Measurements from ENCODE around the gene PDK4. TPM values are rescaled to one million over a fixed set of nuclear protein-coding genes. Genes with fewer than 3 reads are reported as not detected.
"Not testable (repeated sequence)": the region's sequence is repeated elsewhere in the genome, so short reads cannot be mapped to it uniquely, and the experiment has no call there.

Gene PDK4
- total RNA-seq, 1 experiment from 2014 or later: 1.4 TPM

DNA sequence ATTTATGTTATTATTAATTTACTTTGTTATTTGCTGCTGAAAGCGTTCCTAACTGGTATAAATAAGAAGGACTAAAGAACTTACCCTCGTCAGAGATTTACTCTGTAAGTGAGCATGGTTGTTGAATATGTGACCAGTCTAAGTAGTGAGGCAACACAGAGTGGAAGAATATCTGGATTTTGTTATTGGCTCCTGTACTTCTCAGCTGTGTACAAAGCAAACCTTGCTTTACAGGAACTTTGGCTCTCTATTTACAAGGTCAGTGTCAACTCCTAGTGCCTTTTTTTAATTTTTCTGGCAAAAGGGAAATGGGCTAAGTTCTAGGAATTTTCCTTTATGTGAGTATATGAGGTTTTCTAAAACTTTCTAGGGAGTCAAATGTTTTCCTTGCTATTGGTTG lies 35.6 kb downstream of the PDK4 start:
- H3K4me1 ChIP-seq: no peaks in the 10 kb centered on the region
- H3K4me3 ChIP-seq: no peak overlapping the region
- H3K9me3 ChIP-seq (replicated peaks): no peaks in the 10 kb centered on the region
- no peak for DNase-seq
- H3K27me3 ChIP-seq: no peaks in the 10 kb centered on the region
- H3K27ac ChIP-seq: no peak overlapping the region
- no peaks in the 10 kb centered on the region for H3K36me3 ChIP-seq

DNA sequence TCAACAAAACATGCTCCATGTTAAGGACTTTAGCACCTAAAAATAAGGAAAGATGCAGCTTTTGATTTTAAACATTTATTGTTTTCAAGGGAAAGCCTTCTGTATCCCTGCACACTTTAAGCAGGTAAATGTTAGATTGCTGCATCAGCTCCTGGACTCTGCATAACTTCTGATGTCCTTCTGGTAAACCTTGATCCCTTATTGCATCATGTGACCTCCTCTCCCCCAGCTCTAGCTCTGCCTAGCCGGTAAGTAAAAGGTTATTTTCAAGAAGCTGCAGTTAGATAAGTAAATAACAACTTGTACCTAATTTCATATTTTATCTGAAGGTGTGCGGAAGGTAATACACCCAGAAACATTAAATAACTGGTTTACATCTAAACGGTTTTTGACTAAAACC lies 37.5 kb downstream of the PDK4 start:
- Histone ChIP-seq H3K27me3 (no peaks in the 10 kb centered on the region), H3K9me3 (replicated peaks) (no peaks in the 10 kb centered on the region), H3K36me3 (no peaks in the 10 kb centered on the region), H3K4me1 (no peaks in the 10 kb centered on the region), H3K27ac (no peak overlapping the region), H3K4me3 (no peak overlapping the region)
- no peak for DNase-seq

DNA sequence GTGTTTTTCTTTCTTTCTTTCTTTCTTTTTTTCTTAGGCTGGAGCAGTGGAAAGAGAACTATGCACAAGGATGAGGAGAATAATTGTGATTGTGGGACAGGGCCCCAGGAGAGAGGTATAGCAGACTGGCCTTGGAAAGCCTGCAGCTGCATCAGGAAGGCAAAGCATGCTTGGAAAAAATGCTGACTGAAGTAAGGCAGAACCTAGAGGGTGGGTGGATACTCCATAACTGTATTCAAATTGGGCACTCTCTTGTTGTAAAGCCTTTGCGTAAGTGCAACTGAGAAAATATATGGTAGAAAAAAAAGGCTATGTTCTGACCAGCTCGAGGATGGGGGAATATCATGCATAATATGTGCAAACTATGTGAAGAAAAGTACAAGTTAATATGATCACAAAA lies 39.5 kb downstream of the PDK4 start:
- no peak overlapping the region for H3K27ac ChIP-seq
- no peak overlapping the region for H3K4me3 ChIP-seq
- H3K27me3 ChIP-seq: no peaks in the 10 kb centered on the region
- no peak for DNase-seq
- H3K4me1 ChIP-seq: no peaks in the 10 kb centered on the region
- no peaks in the 10 kb centered on the region for H3K36me3 ChIP-seq
- no peaks in the 10 kb centered on the region for H3K9me3 ChIP-seq (replicated peaks)

DNA sequence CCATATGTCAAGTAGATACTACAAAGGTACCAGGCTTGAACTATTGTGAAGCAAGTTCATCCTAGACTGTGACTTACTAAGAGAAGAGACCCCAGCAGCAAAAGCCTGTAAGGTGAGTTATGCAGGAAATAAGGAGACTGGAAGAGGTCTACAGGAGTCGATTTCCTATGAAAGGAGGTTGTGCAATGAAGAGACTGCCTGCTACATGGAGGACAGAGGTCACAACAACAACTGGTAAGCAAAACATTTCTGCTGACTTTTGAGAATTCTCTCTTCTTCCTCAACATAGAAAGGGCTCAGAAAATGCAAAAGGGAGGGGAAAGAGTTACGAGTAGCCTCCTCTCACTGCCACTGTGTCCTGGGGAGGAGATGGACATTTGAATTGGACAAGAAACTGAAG lies 42.4 kb downstream of the PDK4 start:
- Histone ChIP-seq H3K9me3 (replicated peaks) (no peaks in the 10 kb centered on the region), H3K36me3 (no peaks in the 10 kb centered on the region), H3K27ac (no peak overlapping the region), H3K27me3 (no peaks in the 10 kb centered on the region), H3K4me3 (no peak overlapping the region), H3K4me1 (peaks cover 16% of the 10 kb centered on the region)
- DNase-seq: no peak

GRCh38 chr7:95552010-95552926 lies 44.0 kb downstream of the PDK4 start:
- DNase-seq; H3K36me3 ChIP-seq; H3K27ac ChIP-seq; H3K9me3 ChIP-seq (replicated peaks); H3K4me3 ChIP-seq; H3K27me3 ChIP-seq: not testable (repeated sequence)
- peaks cover 16% of the 10 kb centered on the region for H3K4me1 ChIP-seq

GRCh38 chr7:95550546-95550945 lies 45.8 kb downstream of the PDK4 start:
- no peaks in the 10 kb centered on the region for H3K27me3 ChIP-seq
- H3K36me3 ChIP-seq: no peaks in the 10 kb centered on the region
- DNase-seq: no peak
- H3K4me3 ChIP-seq: no peak overlapping the region
- peak overlapping the region; percentile 26 for H3K27ac ChIP-seq
- H3K9me3 ChIP-seq (replicated peaks): no peaks in the 10 kb centered on the region
- peaks cover 16% of the 10 kb centered on the region for H3K4me1 ChIP-seq

GRCh38 chr7:95549818-95550529 lies 46.3 kb downstream of the PDK4 start:
- Histone ChIP-seq H3K4me3 (no peak overlapping the region), H3K27me3 (no peaks in the 10 kb centered on the region), H3K27ac (peak overlapping the region; percentile 26), H3K36me3 (no peaks in the 10 kb centered on the region), H3K4me1 (peaks cover 16% of the 10 kb centered on the region), H3K9me3 (replicated peaks) (no peaks in the 10 kb centered on the region)
- DNase-seq: peak; percentile 78 to 92

GRCh38 chr7:95547361-95548348 lies 48.7 kb downstream of the PDK4 start:
- no peak overlapping the region for H3K27ac ChIP-seq
- no peaks in the 10 kb centered on the region for H3K27me3 ChIP-seq
- peaks cover 16% of the 10 kb centered on the region for H3K4me1 ChIP-seq
- no peaks in the 10 kb centered on the region for H3K36me3 ChIP-seq
- H3K9me3 ChIP-seq (replicated peaks): no peaks in the 10 kb centered on the region
- no peak overlapping the region for H3K4me3 ChIP-seq
- DNase-seq: no peak

DNA sequence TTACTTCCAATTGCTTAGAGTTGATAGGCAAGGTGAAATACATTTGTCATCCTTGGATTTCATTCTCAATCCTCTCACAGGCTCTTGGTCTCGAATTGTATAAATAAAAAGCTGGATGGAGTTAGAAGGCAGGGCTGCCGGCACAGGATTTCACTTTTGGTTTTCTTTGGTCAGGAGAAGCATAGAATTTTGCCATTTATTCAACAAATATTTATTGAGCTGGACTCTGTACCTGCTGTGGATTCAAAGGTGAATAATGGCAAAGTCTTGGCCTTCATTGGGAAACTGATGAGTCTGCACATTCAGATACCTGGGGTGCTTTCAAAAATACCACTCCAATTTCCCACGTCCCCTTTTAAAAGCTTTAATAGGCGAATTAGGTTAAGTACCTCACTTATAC lies 49.7 kb downstream of the PDK4 start:
- no peak for DNase-seq
- Histone ChIP-seq H3K27me3 (no peaks in the 10 kb centered on the region), H3K9me3 (replicated peaks) (no peaks in the 10 kb centered on the region), H3K4me1 (peaks cover 16% of the 10 kb centered on the region), H3K4me3 (no peak overlapping the region), H3K36me3 (no peaks in the 10 kb centered on the region), H3K27ac (no peak overlapping the region)

DNA sequence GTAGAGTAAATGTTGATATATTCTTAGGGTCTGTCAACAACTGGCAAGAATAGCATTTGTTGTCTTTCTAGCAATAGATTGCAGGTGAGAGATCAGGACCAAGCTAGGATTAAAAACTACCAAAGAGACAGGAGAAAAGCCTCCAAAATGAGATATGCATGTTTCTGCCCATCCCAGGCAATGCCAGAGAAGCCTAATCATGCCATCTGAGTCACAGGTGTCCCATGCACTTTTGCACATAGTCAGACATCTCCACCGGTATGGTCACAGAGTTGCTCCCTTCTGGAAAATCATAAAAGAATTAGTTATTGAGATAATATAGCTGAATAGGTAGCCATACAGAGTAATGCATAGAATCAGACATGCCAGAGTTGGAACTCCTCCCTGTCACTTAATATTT lies 50.6 kb downstream of the PDK4 start:
- H3K4me3 ChIP-seq: peak overlapping the region; percentile 43; the same call in 1 of the 2 replicates
- no peaks in the 10 kb centered on the region for H3K36me3 ChIP-seq
- no peak overlapping the region for H3K27ac ChIP-seq
- no peaks in the 10 kb centered on the region for H3K27me3 ChIP-seq
- peaks cover 13% of the 10 kb centered on the region for H3K4me1 ChIP-seq
- DNase-seq: no peak
- no peaks in the 10 kb centered on the region for H3K9me3 ChIP-seq (replicated peaks)

DNA sequence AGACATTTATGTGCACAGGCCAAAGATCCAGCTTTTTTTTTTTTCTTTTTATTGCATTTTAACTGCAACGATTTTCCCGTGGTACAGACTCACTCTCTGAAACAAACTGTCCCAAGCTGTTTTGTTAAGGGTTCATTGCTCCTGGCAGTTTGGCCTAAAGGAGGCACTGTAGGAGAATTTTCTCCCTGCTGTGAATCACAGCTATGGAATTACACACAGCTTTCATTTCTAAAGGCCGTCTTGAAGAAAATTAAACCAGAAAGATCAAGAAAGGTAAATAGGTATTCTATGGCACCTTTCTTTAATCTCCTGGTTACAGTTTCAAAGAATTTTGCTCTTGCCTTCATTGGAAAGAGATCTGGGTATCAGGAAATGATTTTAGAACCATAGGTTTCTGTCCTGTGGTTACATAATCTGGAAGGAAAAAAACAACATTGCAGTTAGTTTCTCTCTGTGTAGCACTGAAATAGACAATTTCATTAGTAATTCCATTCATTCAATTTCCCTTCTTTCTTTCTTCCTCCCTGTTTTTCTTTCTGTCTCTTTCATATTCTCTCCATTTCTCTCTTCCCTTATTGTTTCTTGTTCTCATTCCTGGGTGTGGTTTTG lies 51.2 kb downstream of the PDK4 start:
- H3K36me3 ChIP-seq: no peaks in the 10 kb centered on the region
- peaks cover 8% of the 10 kb centered on the region for H3K4me1 ChIP-seq
- H3K27ac ChIP-seq: no peak overlapping the region
- DNase-seq: peak; percentile 27 to 73
- H3K4me3 ChIP-seq: peak overlapping the region; percentile 43
- no peaks in the 10 kb centered on the region for H3K27me3 ChIP-seq
- H3K9me3 ChIP-seq (replicated peaks): no peaks in the 10 kb centered on the region

DNA sequence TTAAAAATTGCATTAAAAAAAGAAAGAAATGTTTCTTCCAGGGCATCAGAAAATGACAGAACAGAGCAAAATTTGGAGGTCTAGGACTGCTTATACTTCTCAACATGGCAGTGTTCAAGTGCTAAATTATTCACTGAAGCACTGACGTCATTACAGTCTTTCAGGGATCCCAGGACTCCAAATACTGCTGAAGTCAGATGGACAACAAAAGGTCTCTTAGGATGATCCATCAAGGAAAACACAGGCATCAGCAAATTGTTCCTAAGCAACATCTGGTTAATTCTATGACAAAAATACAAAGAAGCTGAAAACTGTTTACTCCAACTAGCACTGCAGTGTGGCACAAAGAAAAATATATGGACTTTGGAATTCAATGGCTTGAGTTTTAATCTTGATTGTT lies 52.1 kb downstream of the PDK4 start:
- no peak overlapping the region for H3K4me3 ChIP-seq
- DNase-seq: no peak
- H3K27me3 ChIP-seq: no peaks in the 10 kb centered on the region
- no peak overlapping the region for H3K27ac ChIP-seq
- H3K4me1 ChIP-seq: no peaks in the 10 kb centered on the region
- H3K36me3 ChIP-seq: no peaks in the 10 kb centered on the region
- H3K9me3 ChIP-seq (replicated peaks): no peaks in the 10 kb centered on the region

- no peaks in the 10 kb centered on the region for H3K36me3 ChIP-seq
- H3K9me3 ChIP-seq (replicated peaks): no peaks in the 10 kb centered on the region
- no peak overlapping the region for H3K4me3 ChIP-seq
- no peaks in the 10 kb centered on the region for H3K4me1 ChIP-seq
- H3K27me3 ChIP-seq: no peaks in the 10 kb centered on the region
- DNase-seq: no peak
- H3K27ac ChIP-seq: no peak overlapping the region
These were observed 53.0 kb downstream of the PDK4 start for GRCh38 chr7:95543312-95543711.

DNA sequence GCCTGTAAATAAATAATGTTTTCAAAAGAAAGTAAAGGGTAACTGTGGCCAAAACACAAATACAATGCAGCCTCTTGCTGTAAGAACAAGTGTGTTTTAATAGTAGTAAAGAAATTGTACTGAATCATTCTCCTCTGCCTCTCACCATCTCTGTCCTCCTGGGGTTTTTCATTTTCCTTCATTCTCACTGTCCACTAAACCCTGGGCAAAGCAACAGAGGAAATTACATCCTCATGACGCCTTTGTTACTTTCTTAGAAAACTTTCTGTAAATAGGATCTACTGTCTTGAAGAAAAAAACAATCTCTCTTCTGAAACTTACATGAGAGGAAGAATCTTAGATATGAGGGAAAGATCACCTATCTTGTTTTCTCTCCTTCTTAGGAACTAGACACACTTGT lies 56.0 kb downstream of the PDK4 start:
- Histone ChIP-seq H3K36me3 (no peaks in the 10 kb centered on the region), H3K9me3 (replicated peaks) (no peaks in the 10 kb centered on the region), H3K4me3 (no peak overlapping the region), H3K4me1 (no peaks in the 10 kb centered on the region), H3K27ac (no peak overlapping the region), H3K27me3 (no peaks in the 10 kb centered on the region)
- DNase-seq: no peak
